Islet precursor cell (in vitro differentiated cells): ENCODE results near the gene ITIH3.

Source experiments
- DNase-seq: peaks from one replicate; pipeline ENCODE4 v3.0.0-alpha.2; 2018

The ITIH3 gene

GRCh38 chr3:52779837-52780585 lies 14.6 kb upstream of the ITIH3 start:
- DNase-seq = no peak

- peak; percentile 42 for DNase-seq
These were observed 12.9 kb upstream of the ITIH3 start for GRCh38 chr3:52781741-52782140.

- peak; percentile 40 for DNase-seq
These were observed 12.0 kb upstream of the ITIH3 start for GRCh38 chr3:52782412-52783210.

- DNase-seq = no peak
These were observed 11.4 kb upstream of the ITIH3 start for GRCh38 chr3:52783211-52783555.

GRCh38 chr3:52784021-52784621 lies 10.5 kb upstream of the ITIH3 start:
- DNase-seq = no peak

- no peak for DNase-seq
These were observed 9.5 kb upstream of the ITIH3 start for GRCh38 chr3:52784931-52785590.

- DNase-seq = no peak
These were observed 8.0 kb upstream of the ITIH3 start for GRCh38 chr3:52786330-52787215.

GRCh38 chr3:52787246-52787645 lies 7.3 kb upstream of the ITIH3 start:
- no peak for DNase-seq

GRCh38 chr3:52787672-52788625 lies 6.6 kb upstream of the ITIH3 start:
- DNase-seq = no peak

- no peak for DNase-seq
These were observed 5.5 kb upstream of the ITIH3 start for GRCh38 chr3:52788890-52789745.

- no peak for DNase-seq
These were observed 4.9 kb upstream of the ITIH3 start for GRCh38 chr3:52789746-52790040.

- no peak for DNase-seq
These were observed 4.3 kb upstream of the ITIH3 start for GRCh38 chr3:52790337-52790736.

GRCh38 chr3:52790741-52791140 lies 3.9 kb upstream of the ITIH3 start:
- no peak for DNase-seq

GRCh38 chr3:52791366-52791765 lies 3.2 kb upstream of the ITIH3 start:
- no peak for DNase-seq

GRCh38 chr3:52791928-52792327 lies 2.7 kb upstream of the ITIH3 start:
- DNase-seq = no peak

- no peak for DNase-seq
These were observed 2.2 kb upstream of the ITIH3 start for GRCh38 chr3:52792413-52792812.

GRCh38 chr3:52792961-52793695 lies 1.5 kb upstream of the ITIH3 start:
- DNase-seq = no peak

GRCh38 chr3:52793702-52794611 lies 639 bp upstream of the ITIH3 start:
- DNase-seq = no peak
